ENCODE results near the gene NMRK1.

NMRK1 gene

DNA sequence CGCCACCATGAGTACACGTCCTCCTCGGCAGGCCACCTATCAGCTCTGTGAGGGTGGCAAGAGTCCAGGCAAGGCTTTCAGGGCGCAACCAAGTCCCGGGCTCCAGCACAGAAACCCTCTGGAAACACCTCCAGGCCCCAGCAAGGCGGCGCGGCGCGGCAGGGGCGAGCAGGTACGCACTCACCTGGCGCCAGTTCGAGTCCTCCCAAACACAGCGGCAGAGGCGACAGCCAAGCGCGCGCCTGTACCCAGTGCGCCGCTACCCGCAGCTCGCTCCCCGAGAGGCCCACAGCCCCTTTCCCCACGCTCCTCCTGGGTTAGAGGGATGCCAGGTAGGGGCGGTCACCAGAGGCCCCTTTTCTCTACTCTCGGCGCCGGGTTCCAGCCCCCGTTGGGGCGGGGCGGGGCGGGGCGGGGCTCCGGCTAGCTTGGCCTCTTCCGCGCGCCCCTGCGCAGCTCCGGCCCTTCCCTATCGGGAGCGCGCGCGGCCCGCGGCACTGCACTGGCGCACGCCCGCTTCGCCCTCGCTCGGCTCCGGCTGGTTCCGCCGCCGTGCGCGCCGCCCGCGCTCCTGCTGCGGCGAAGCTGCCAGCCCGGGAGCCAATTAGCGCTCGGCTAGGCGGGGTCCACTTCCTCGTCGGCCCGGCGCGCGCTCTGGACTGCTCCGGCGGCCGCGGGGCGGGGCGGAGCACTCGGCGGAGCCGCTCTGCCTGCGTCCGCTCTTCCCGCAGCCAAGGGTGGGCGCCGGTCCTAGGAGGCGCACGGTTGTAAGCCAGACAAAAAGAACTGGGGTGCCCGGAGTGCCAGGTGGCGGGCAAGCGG, at the start of gene NMRK1, which contains the start of gene OSTF1:
Gene NMRK1, minus strand, starts transcription at position 332 of the 822 bp plus-strand sequence. CDS start 5,040 bp downstream, outside the sequence.
Gene OSTF1, plus strand, starts transcription at position 691 of the 822 bp plus-strand sequence. CDS start 179 bp downstream, outside the sequence.
- DNase-seq = peak; percentile 56

DNA sequence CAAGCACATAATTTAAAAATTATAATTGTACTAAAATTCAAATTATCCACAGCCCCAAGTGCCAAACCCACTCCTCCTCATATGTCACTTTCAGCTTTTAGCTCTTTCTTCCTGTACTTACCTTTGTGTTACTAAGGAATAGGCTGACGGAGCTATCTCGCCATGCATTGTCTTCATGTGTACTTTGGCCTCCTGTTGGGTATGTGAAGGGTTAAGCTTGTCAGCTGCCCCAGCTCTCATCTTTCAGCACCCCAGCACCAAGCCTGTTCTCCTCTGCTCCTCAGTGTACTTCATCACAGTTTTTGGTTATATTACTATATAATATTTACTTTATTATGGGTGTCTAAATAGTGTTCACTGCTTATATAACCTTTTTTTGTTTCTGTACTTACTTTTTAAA, 46.5 kb upstream of the NMRK1 start:
- no peak for DNase-seq

DNA sequence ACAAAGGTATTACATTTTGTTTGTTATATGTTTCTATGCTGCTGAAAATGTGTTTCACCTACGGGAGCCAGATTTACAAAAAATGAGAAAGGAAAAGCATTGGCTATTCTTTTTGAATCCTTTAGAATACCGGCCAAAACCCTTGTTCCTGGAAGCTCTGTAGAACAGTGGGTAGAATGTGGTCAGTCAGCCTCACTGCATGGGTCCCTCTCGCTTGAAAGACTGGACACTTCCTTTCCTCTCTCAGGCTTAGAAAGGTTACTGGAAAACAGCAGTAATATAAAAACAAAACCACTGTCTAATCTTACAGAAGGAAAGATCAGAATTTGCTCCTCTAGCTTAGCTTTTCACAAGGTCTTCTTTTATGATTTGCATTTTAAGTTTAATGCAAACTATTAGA, 45.4 kb upstream of the NMRK1 start:
- DNase-seq = no peak

DNA sequence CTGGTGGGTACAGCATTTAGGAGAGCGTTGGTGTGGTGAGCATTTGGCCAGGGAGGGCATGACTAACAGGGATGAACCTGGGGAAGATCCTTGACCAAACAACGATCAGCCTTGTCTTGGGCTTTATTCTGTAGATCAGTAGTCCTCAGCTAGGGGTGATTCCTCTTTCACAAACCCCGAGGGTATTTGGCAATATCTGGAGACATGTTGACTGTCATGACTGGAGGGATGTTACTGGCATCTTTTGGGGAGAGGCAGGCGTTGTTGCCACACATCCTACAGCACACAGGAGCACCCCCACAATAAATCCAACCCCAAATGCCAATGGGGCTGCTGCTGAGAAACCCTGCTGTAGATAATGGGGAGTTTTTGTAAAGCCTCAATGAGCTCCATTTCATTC, 44.3 kb upstream of the NMRK1 start:
- DNase-seq = no peak

GRCh38 chr9:75131700-75132099, 43.7 kb upstream of the NMRK1 start:
- no peak for DNase-seq

- DNase-seq = no peak
Measured at GRCh38 chr9:75130621-75131230, 42.8 kb upstream of the NMRK1 start.

- DNase-seq = no peak
Measured at GRCh38 chr9:75130172-75130571, 42.2 kb upstream of the NMRK1 start.

DNA sequence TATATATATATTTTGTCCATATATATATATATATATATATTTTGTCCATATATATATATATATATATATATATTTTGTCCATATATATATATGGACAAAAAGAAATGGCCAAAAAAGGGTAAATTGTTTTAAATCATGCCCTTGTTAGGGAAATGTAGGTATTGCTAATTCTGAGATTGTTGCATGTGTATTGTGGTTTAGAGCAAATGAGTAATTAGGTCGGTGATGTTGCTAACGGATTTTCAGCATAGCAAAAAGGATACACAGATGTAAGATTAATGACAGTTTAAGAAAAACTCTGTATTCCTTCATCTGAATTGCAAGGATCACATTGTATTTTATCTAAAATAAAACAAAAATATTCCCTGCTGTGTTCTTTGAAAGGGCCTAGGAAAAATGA, 40.6 kb upstream of the NMRK1 start:
- DNase-seq = no peak

DNA sequence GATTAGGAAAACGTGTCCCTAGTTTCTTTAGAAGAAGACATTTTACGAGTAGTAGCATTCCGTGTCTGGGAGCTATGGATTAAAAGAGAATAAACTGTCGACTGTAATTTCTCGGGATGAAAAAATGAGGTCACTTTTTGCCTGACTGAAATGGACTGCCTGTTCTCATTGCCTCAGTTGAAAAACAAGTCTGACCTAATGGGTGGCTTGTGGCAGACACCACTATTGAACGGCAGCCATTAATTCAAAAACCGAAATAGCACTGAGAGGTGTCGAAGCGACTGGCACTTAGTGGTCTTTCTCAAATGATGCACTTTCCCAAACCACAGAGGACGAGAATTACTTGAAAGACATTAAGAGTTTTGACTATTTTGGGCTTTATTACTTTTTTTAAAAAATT, 35.7 kb upstream of the NMRK1 start:
- DNase-seq = no peak

GRCh38 chr9:75121914-75122558, 34.1 kb upstream of the NMRK1 start:
- DNase-seq = no peak

- no peak for DNase-seq
Measured at GRCh38 chr9:75120686-75121085, 32.7 kb upstream of the NMRK1 start.

DNA sequence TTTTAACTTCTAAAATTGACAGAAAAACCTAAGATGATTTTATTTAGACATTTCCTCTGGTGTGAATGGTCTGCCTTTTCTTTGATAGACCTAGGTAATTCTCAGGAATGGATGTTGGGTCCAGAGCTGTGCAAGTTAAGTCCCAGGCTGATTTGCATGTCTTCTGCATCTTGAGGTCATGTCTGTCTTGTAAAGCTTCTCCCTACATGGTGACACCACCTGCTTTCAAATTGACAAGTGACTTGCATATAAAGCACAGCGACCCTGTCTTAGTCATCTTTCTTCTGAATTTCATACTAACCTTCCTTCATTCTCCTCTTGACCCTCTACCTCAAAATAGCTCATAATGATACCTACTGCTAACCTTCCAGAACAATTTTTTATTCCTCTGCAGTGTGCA, 29.6 kb upstream of the NMRK1 start:
- DNase-seq = no peak

GRCh38 chr9:75116306-75116705, 28.4 kb upstream of the NMRK1 start:
- no peak for DNase-seq

DNA sequence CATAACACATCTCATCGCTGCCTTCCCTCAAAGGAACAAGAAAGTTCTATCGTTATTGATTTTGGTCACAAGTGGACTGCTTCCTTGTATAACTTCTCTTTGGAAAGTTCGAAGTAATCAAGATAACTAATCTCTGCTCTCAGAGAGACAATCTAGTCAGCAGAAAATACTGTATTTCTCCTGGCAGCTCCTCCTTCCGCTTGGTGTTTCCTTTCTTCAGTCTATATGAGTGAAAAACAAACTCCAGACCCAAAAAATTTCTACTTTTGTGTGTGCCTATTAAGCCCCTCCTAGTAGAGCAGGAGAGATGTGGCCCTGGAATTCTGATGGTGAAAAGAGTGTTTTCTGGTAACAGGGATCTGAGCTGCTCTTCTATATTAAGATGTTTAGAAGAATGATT, 24.8 kb upstream of the NMRK1 start:
- DNase-seq = no peak

GRCh38 chr9:75111019-75111622, 23.2 kb upstream of the NMRK1 start:
- DNase-seq = no peak

GRCh38 chr9:75109210-75109839, 21.4 kb upstream of the NMRK1 start:
- no peak for DNase-seq

- no peak for DNase-seq
Measured at GRCh38 chr9:75108571-75108970, 20.6 kb upstream of the NMRK1 start.

DNA sequence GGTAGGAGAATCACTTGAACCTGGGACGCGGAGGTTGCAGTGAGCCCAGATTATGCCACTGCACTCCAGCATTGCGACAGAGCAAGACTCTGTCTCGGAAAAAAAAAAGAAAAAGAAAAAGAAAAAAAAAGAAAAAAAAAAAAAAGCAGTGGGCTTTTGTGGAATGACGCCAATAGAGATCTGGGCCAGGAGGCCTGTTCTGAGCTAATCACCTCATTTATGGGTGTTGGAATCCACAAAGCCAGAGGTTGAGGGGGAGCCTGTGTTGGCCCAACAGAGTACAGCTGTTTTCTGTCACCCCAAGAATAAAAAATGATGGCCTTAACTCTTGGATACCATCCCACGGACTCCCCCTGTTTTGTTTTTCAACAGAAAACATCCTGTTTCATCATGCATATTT, 18.9 kb upstream of the NMRK1 start:
- DNase-seq = no peak

- no peak for DNase-seq
Measured at GRCh38 chr9:75105841-75106240, 17.9 kb upstream of the NMRK1 start.

GRCh38 chr9:75105019-75105540, 17.1 kb upstream of the NMRK1 start:
- no peak for DNase-seq

- DNase-seq = no peak
Measured at GRCh38 chr9:75104607-75105006, 16.7 kb upstream of the NMRK1 start.

- no peak for DNase-seq
Measured at GRCh38 chr9:75102177-75102790, 14.3 kb upstream of the NMRK1 start.
